ENCODE measurements around the gene FMO5. TPM values are rescaled to one million over a fixed set of nuclear protein-coding genes. Genes with fewer than 3 reads are reported as not detected.

FMO5 gene
- total RNA-seq, 1 experiment from 2014 or later: 0.61 TPM

GRCh38 chr1:147210987-147211386 is 14.2 kb downstream of the FMO5 start:
- CTCF ChIA-PET: no interaction called here
- Mint-ChIP-seq H3K4me3 (ENCODE audit: low read depth, unreplicated experiment) (no peak overlapping the region), H3K36me3 (ENCODE audit: insufficient read depth, unreplicated experiment) (no peaks in the 10 kb centered on the region), H3K27ac (ENCODE audit: unreplicated experiment) (no peak overlapping the region), H3K27me3 (ENCODE audit: unreplicated experiment) (no peaks in the 10 kb centered on the region), H3K4me1 (ENCODE audit: low read depth, unreplicated experiment) (peaks cover 15% of the 10 kb centered on the region), H3K9me3 (ENCODE audit: low read depth, unreplicated experiment) (no peaks in the 10 kb centered on the region)
- TF ChIP-seq CTCF (IDR thresholded peaks at IDR 0.05; ENCODE audit: unreplicated experiment): no peak
- BruUV-seq (replicated peaks): no TSS peak
- DNase-seq: no peak
- intact Hi-C loops (cut with micrococcal nuclease; ENCODE audit: unreplicated experiment): no loop called here

- Mint-ChIP-seq H3K4me1 (ENCODE audit: low read depth, unreplicated experiment) (peaks cover 7% of the 10 kb centered on the region), H3K9me3 (ENCODE audit: low read depth, unreplicated experiment) (no peaks in the 10 kb centered on the region), H3K36me3 (ENCODE audit: insufficient read depth, unreplicated experiment) (no peaks in the 10 kb centered on the region), H3K4me3 (ENCODE audit: low read depth, unreplicated experiment) (no peak overlapping the region), H3K27ac (ENCODE audit: unreplicated experiment) (no peak overlapping the region), H3K27me3 (ENCODE audit: unreplicated experiment) (no peaks in the 10 kb centered on the region)
- CTCF ChIA-PET: no interaction called here
- BruUV-seq (replicated peaks): no TSS peak
- DNase-seq: no peak
- TF ChIP-seq CTCF (IDR thresholded peaks at IDR 0.05; ENCODE audit: unreplicated experiment): no peak
- intact Hi-C loops (cut with micrococcal nuclease; ENCODE audit: unreplicated experiment): no loop called here
Measured at GRCh38 chr1:147209825-147210821, 15.0 kb downstream of the FMO5 start.

- Mint-ChIP-seq H3K9me3 (ENCODE audit: low read depth, unreplicated experiment) (no peaks in the 10 kb centered on the region), H3K27ac (ENCODE audit: unreplicated experiment) (no peak overlapping the region), H3K36me3 (ENCODE audit: insufficient read depth, unreplicated experiment) (no peaks in the 10 kb centered on the region), H3K4me1 (ENCODE audit: low read depth, unreplicated experiment) (no peaks in the 10 kb centered on the region), H3K4me3 (ENCODE audit: low read depth, unreplicated experiment) (no peak overlapping the region), H3K27me3 (ENCODE audit: unreplicated experiment) (no peaks in the 10 kb centered on the region)
- intact Hi-C loops (cut with micrococcal nuclease; ENCODE audit: unreplicated experiment): no loop called here
- CTCF ChIA-PET: no interaction called here
- no peak for TF ChIP-seq CTCF (IDR thresholded peaks at IDR 0.05; ENCODE audit: unreplicated experiment)
- DNase-seq: no peak
- no TSS peak for BruUV-seq (replicated peaks)
Measured at GRCh38 chr1:147208619-147209018, 16.5 kb downstream of the FMO5 start.

- no peaks in the 10 kb centered on the region for H3K27me3 Mint-ChIP-seq (ENCODE audit: unreplicated experiment)
- no peaks in the 10 kb centered on the region for H3K4me1 Mint-ChIP-seq (ENCODE audit: low read depth, unreplicated experiment)
- no peak overlapping the region for H3K4me3 Mint-ChIP-seq (ENCODE audit: low read depth, unreplicated experiment)
- no peaks in the 10 kb centered on the region for H3K36me3 Mint-ChIP-seq (ENCODE audit: insufficient read depth, unreplicated experiment)
- intact Hi-C loops (cut with micrococcal nuclease; ENCODE audit: unreplicated experiment): no loop called here
- DNase-seq: no peak
- no peaks in the 10 kb centered on the region for H3K9me3 Mint-ChIP-seq (ENCODE audit: low read depth, unreplicated experiment)
- CTCF ChIA-PET: no interaction called here
- H3K27ac Mint-ChIP-seq (ENCODE audit: unreplicated experiment): no peak overlapping the region
- no TSS peak for BruUV-seq (replicated peaks)
- TF ChIP-seq CTCF (IDR thresholded peaks at IDR 0.05; ENCODE audit: unreplicated experiment): no peak
Measured at GRCh38 chr1:147207192-147207591, 17.9 kb downstream of the FMO5 start.

Data from Calu3 (cell line).